Measurements from ENCODE around the gene TMC2.
"Not testable (repeated sequence)": the region's sequence is repeated elsewhere in the genome, so short reads cannot be mapped to it uniquely, and the experiment has no call there.

The TMC2 gene, protein sequence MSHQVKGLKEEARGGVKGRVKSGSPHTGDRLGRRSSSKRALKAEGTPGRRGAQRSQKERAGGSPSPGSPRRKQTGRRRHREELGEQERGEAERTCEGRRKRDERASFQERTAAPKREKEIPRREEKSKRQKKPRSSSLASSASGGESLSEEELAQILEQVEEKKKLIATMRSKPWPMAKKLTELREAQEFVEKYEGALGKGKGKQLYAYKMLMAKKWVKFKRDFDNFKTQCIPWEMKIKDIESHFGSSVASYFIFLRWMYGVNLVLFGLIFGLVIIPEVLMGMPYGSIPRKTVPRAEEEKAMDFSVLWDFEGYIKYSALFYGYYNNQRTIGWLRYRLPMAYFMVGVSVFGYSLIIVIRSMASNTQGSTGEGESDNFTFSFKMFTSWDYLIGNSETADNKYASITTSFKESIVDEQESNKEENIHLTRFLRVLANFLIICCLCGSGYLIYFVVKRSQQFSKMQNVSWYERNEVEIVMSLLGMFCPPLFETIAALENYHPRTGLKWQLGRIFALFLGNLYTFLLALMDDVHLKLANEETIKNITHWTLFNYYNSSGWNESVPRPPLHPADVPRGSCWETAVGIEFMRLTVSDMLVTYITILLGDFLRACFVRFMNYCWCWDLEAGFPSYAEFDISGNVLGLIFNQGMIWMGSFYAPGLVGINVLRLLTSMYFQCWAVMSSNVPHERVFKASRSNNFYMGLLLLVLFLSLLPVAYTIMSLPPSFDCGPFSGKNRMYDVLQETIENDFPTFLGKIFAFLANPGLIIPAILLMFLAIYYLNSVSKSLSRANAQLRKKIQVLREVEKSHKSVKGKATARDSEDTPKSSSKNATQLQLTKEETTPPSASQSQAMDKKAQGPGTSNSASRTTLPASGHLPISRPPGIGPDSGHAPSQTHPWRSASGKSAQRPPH

DNA sequence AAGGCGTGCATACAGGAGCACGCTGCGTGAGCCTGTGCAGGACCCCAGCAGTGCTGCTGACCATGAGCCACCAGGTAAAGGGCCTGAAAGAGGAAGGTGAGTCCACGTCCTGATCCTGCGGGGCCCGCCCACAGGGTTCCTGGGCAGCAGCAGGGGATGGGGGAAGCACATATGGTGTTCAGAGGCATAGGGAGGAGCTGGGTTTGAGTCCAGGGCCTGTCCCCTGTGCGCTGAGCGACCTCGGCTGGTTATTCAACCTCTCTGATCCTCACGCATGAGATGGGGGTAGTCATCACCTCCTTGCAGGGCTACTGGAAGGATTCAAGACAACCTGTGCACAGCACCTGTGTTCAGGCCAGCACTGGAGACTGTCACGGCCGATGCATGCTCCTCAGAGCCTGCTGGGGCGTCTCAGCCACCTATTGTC lies at the start of gene TMC2:
TSS of gene TMC2 (plus strand) at position 14 of the 427 bp plus-strand sequence. CDS start at position 63, 49 bp downstream.
- no peak for DNase-seq

DNA sequence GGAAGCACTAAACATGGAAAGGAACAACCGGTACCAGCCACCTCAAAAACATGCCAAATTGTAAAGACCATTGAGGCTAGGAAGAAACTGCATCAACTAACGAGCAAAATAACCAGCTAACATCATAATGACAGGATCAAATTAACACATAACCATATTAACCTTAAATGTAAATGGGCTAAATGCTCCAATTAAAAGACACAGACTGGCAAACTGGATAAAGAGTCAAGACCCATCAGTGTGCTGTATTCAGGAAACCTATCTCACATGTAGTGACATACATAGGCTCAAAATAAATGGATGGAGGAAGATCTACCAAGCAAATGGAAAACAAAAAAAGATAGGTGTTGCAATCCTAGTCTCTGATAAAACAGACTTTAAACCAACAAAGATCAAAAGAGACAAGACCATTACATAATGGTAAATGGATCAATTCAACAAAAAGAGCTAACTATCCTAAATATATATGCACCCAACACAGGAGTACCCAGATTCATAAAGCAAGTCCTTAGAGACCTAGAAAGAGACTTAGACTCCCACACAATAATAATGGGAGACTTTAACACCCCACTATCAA lies 33.5 kb upstream of the TMC2 start:
- DNase-seq, result not testable (repeated sequence)

DNA sequence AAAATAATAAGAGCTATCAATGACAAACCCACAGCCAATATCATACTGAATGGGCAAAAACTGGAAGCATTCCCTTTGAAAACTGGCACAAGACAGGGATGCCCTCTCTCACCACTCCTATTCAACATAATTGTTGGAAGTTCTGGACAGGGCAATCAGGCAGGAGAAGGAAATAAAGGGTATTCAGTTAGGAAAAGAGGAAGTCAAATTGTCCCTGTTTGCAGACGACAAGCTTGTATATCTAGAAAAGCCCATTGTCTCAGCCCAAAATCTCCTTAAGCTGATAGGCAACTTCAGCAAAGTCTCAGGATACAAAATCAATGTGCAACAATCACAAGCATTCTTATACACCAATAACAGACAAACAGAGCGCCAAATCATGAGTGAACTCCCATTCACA lies 31.6 kb upstream of the TMC2 start:
- DNase-seq, result not testable (repeated sequence)

DNA sequence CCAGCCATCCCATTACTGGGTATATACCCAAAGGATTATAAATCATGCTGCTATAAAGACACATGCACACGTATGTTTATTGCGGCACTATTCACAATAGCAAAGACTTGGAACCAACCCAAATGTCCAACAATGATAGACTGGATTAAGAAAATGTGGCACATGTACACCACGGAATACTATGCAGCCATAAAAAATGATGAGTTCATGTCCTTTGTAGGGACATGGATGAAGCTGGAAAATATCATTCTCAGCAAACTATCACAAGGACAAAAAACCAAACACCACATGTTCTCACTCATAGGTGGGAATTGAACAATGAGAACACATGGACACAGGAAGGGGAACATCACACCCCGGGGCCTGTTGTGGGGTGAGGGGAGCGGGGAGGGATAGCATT lies 29.9 kb upstream of the TMC2 start:
- DNase-seq, result not testable (repeated sequence)

DNA sequence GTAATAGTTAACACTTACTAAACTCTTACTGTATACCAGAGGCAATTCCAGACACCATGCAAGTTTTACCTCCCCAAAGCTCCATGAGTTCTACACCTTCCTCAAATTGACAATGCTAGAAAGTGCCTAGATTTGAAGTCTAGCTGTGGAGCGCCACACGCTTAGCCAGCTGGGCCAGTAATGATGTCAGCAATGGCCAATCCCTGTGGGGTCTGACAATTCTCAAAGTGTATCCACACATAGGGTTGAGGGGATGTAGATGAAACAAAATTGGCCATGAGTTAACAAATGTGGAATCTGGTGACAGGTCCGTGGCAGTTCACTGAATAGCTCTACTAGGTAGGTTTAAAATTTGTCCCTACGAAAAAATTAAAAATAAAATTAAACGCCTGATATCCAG lies 28.9 kb upstream of the TMC2 start:
- no peak for DNase-seq

DNA sequence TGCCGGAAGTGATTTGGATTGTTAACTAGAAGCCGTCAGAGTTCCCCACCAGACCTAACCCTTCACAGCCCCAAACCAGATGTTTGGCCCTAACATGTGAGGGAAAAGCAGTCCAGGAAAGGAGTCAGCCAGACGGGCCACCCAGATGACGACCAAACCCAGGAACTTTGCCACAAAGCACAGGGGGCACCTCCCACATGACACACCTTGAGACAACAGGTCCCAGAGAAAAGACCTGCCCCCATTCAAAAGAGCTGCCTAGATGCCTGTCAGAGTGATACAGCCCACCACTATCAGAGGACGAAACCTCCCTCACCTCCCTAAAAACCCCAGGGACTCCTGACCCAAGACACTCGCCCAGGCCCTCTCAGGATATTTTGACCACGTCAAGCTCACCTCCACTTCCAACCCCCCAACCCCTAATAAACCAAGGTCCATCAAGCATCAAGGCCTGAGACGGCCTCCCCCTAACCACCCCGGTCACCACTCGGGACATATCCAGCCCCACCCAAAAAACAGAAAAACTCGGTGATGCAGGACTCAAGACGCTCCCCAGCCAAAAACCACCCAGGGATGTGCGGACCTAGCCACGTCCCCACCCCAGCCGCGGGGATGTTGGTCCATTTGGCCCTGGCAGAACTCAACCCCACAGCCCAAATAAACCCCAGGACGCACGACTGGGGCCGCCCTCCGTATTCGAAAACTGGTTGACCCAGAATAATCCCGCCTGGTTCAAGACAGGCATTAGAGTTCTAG lies 28.3 kb upstream of the TMC2 start:
- no peak for DNase-seq

DNA sequence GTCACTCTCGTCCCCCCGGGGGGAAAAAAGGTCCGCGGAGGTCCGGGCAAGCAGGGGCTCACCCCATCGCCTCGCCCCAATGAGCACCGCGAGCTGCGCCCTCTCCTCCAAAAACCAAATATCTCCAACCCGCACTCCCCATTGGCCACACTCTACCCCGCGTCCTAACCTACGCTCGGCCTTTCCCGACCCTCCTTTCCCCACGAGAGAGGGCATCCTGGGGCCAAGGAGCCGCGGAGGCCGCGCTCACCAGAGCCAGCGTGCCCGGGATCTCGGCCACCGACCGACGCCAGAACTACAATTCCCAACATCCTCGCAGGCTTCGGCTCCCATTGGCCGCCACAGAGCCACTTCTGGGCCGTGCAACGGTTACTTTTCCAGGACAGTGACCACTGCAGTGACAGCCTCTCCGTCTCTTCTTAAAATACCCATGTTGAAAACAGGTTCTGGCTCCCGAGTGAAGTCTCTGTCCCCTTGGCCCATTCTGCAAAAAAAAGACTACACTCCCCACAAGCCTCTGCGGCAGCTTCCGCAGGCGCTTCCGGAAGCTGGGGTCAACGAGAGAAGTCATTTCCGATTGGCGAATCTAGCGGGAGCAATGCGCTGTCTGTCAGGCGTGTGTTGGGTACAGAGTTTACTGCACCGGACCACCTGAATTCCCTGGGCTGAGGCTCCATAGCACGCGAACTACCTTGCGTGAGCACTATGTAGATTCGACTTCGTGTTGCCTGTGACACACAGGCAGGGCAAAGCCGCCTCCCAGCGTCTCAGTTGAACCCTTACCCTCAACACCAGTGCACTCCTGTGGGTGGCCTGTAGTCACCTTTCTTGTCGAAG lies 27.5 kb upstream of the TMC2 start, which contains the start of gene ZNF343:
TSS of gene ZNF343 (minus strand) at position 285 of the 837 bp plus-strand sequence. CDS start 15,020 bp downstream, outside the sequence.
- DNase-seq, result peak; percentile 89 to 95 (median 95)

DNA sequence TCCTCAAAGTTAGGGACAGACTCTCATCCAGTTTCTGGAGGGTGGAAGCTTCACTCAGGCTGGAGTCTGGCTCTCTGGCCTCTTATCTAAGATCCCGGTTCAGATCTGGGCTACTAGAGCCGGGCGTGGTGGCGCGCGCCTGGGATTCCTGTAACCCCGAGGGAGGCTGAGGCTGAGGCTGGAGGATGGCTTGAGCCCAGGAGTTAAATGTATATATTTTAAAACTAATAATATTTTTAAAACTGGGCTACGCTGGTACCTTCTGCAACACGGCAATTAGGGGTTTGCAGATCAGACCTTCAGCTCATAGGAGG lies 26.9 kb upstream of the TMC2 start:
- DNase-seq, result no peak

DNA sequence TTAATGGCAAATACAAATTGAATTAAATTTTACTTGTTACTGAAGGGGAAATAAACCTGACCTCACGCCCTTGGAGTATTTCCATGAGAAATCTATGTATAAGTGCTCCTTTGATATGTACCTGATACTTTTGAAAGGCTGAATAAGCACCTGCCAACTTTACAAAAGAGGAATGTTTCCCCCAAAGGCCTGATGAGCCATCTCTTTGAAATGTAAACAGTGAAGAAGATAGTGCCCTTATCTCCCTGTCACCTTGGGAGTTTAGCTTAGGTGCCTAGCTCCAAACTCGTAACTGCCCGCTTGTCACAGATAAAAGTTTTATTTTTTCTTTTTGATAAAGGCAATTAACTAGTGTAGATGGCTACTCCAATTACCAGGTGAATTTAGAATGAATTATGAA lies 26.6 kb upstream of the TMC2 start:
- no peak for DNase-seq

DNA sequence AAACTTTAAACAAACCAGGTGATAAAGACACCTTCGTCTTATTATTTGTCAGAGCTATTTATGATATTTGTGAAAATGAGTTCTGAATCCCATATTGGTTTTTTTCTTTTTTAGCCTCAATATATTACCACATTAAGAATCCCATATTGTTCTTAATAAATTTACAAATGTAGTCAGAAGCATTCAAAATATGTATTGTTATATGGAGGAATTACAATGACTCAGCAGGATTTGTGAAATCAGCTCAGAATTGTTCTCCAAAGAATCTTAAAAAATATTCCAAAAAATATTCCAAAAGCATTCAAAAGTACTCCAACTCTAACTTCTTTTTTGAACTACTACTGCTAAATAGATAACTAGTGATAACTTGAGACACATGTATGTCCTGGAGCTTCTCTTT lies 21.2 kb upstream of the TMC2 start:
- no peak for DNase-seq

DNA sequence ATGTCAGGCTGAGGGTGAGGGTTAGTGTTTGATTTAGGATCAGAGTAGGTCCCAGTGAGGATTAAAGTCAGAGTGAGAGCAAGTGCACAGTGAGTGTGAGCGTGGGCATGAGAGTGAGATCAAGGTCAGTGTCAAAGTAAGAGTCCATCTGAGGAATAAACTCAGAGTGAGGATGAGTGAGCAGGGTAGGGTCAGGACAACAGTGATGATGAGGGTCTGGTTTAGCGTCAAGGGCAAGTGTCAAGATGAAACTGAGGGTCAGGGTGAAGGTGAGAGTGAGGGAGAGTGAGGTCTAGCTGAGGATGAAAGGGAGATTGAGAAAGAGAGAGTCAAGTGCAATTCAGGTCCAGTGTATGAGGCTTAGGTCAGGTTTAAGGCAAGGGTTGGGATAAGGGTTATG lies 20.0 kb upstream of the TMC2 start:
- DNase-seq, result no peak

DNA sequence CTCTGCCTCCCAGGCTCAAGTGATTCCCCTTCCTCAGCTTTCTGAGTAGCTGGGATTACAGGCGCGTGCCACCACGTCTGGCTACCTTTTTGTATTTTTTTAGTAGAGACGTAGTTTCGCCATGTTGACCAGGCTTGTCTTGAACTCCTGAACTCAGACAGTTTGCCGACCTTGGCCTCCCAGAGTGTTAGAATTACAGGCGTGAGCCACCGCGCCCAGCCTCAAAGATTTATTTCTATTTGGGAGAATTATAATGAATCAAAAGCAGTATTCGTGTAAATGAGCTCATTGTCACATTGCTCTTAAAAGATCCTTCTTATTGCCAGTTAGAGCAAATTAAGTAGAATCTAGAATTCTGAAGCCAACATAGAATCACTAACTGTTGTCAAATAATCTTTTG lies 18.3 kb upstream of the TMC2 start:
- no peak for DNase-seq

DNA sequence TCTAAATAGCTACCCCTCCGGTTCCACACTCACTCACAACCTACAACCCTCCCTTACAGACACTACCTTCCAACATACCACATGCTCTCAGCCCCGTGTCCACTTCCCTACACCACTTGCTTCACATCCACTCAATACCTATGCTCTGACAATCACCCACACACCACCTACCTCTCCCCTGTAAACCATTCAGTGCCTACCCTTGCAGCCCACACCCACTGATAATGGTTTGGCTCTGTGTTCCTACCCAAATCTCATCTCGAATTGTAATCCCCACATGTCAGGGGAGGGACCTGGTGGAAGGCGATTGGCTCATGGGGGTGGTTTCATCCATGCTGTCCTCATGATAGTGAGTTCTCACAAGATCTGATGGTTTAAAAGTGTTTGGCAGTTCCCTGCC lies 17.8 kb upstream of the TMC2 start:
- DNase-seq, result no peak

DNA sequence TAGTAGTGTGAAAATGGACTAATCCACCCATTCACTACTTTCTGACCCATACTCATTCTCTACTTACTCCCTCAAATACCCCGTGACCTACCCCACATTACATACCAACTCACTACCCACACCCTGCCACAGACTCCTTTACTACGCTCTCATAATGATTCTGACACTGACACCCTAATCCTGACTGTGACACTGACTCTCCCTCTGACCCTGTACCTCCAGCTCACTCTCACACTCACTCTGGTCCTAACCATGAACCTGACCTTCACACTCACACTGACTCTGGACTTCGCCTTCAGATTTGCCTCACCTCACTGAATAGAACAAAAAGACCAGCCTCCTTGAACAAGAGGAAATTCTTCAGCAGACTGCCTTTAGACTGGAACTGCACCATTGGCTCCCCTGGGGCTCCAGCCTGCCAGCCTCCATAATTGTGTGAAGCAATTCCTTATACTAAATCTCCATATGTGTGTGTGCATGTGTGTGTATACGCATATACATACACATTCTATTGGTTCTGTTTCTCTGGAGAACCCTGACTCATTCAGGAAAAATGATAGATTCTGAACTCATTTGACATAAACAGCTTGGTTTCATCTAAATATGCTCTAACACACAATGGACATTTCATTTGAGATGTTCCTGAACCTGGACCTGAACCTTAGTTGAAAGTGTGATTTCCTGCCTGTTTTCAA lies 17.1 kb upstream of the TMC2 start:
- no peak for DNase-seq

DNA sequence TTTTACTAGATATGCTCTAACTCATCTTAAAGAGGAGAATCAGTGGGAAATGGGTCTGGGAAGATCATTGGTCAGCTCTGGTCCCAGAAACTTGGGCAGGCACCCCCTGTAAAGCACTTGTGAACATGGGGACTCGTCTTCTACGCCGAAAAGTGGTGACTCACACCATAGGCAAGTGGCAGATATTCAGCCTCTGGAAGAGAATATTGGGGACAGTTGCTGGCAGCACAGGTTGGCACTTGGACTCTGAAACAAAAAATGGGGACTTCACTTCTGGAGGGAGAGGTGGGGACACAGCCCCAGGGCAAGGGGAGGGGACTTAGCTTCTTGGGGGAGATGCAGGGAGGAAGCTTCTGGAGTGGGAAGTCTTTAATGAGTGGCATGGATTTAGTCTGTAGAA lies 15.8 kb upstream of the TMC2 start:
- DNase-seq, result no peak

DNA sequence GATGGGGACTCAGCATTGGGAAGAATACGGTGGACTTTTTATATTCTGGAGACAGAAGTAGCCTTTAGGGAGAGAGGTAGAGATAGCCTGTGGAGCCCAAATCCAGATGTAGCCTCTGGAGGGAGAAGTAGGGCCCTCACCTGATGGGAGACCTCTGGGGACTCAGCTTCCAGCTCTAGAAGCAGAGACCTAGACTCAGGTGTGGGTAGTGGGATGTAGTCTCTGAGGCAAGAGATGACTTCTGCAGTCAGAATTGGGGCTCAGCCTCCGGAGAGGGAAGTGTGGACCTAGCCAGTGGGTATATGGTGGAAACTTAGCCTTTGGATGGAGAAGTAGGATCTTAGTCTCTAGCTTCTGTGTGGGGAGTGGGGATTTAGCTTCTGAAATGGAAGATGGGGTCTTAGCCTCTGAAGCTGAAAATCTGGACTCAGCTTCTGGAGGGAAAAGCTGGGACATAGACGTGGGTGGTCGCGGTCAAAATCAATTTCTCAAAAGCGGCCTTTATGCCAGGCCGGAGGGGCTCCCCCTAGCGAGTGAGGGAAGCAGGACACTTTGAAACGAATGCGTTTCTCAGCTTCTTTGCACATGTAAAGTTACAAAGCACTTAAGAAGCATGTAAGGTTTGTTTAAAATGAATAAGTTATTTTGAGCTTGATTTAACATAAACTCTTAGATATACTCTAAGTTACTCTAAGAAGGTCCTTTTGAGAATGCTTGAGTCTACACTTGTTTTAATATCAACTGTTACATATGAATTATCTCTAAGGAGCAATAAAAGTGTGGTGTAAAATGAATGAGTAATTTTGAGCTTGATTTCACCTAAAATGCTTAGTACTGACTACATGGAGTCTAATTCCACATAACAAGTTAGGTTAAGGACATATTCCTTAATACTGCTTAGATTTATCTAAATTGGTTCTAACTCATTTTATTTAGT lies 14.7 kb upstream of the TMC2 start:
- peak in 2 of 3 experiments; percentile 43 to 44 for DNase-seq

DNA sequence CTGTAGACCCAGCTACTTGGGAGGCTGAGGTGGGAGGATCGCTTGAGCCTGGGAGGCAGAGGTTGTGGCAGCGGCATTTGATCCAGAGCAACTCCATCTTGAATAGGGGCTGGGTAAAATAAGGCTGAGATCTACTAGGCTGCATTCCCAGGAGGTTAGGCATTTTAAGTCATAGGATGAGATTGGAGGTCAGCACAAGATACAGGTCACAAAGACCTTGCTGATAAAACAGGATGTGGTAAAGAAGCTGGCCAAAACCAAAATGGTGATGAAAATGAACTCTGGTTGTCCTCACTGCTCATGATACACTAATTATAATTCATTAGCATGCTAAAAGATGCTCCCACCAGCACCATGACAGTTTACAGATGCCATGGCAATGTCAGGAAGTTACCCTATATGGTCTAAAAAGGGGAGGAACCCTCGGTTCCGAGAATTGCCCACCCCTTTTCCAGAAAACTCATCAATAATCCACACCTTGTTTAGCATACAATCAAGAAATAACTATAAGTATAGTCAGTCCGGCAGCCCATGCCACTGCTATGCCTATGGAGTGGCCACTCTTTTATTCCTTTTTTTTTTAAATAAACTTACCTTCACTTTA lies 13.4 kb upstream of the TMC2 start:
- DNase-seq, result not testable (repeated sequence)

DNA sequence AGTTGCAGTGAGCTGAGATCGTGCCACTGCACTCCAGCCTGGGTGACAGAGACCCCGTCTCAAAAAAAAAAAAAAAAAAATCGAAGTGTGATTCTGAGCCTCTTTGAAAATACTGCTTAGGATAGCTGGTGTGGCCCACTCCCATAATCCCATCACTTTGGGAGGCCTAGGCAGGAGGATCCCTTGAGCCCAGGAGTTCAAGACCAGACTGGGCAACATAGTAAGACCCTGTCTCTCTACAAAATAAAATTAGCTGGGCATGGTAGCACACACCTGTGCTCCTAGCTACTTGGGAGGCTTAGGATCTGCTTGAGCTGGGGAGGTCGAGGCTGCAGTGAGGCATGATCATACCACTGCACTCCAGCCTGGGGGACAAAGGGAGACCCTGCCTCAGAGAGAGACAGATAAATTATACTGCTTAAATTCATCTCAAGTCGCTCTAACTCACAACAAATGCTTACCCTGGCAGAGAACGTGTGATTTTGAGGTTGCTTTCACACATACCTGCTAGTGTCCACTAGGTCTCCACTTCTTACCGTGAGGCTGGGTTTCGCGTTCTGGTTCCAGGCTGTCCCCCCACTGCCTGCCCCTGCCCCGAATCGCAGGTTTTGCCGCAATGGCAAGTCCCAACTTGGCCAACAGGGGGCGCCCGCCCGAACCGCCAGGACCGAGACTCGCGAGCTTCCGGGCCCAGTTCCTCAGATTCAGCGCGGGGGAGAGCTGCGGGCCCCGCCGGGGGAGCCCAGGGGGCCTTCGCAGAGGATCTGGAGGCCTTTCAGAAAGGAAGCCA lies 12.3 kb upstream of the TMC2 start:
- DNase-seq, result peak; percentile 79 to 90 (median 88)
